Neural cell (in vitro differentiated cells): ENCODE data around the gene ENDOD1. TPM values are rescaled to one million over a fixed set of nuclear protein-coding genes. Genes with fewer than 3 reads are reported as not detected.
A peak's percentile ranks its signal among the peaks of the same experiment; 100 is the strongest.

Experiments
- H2AFZ ChIP-seq: fragments of 200-600, 300-800 bp; sonication (generic), shearing (Covaris generic); 2 replicates; pipeline ENCODE4 v1.6.0; 2014; ENCODE audit warnings: low read depth, mild to moderate bottlenecking, antibody characterized with exemption, low read length, moderate library complexity
- H3F3A ChIP-seq: fragments of 200-600 bp; shearing (Covaris generic); 2 replicates; pipeline ENCODE4 v1.6.1; 2016; ENCODE audit warnings: mild to moderate bottlenecking, moderate library complexity, mixed read lengths, antibody characterized with exemption, low read length; ENCODE audit not compliant: insufficient read depth, poor library complexity, severe bottlenecking
- H3K27ac ChIP-seq: fragments of 200-600, 300-800 bp; sonication (generic), shearing (Covaris generic); 2 replicates; pipeline ENCODE4 v1.5.1; 2014; ENCODE audit warnings: mild to moderate bottlenecking, low read length, moderate library complexity
- H3K27me3 ChIP-seq: fragments of 300-800, 200-600 bp; sonication (generic), shearing (Covaris generic); 2 replicates; pipeline ENCODE4 v1.6.0; 2014; ENCODE audit warnings: mild to moderate bottlenecking, low read depth, low read length, moderate library complexity; ENCODE audit not compliant: insufficient read depth
- H3K36me3 ChIP-seq: fragments of 300-800, 200-600 bp; sonication (generic), shearing (Covaris generic); 2 replicates; pipeline ENCODE4 v1.5.1; 2014; ENCODE audit warnings: mild to moderate bottlenecking, antibody characterized with exemption, low read length, moderate library complexity; ENCODE audit not compliant: insufficient read depth
- H3K4me2 ChIP-seq: fragments of 300-800, 200-600 bp; sonication (generic), shearing (Covaris generic); 2 replicates; pipeline ENCODE4 v1.6.0; 2014; ENCODE audit warnings: mild to moderate bottlenecking, low read length
- H3K4me3 ChIP-seq: fragments of 300-800, 200-600 bp; sonication (generic), shearing (Covaris generic); 2 replicates; pipeline ENCODE4 v1.5.1; 2014; ENCODE audit warnings: mild to moderate bottlenecking, low read length, moderate library complexity
- H3K79me2 ChIP-seq: fragments of 200-600 bp; shearing (Covaris generic); replicated peaks from 2 replicates; pipeline ENCODE4 v1.6.0; 2014; ENCODE audit warnings: mild to moderate bottlenecking, low read length, moderate library complexity; ENCODE audit not compliant: insufficient read depth
- H3K9ac ChIP-seq: fragments of 300-800, 200-600 bp; sonication (generic), shearing (Covaris generic); 2 replicates; pipeline ENCODE4 v1.6.1; 2016; ENCODE audit warnings: mild to moderate bottlenecking, low read length, mixed read lengths
- H3K9me2 ChIP-seq: fragments of 200-600 bp; shearing (Covaris generic); 2 replicates; pipeline ENCODE4 v1.6.1; 2016; ENCODE audit warnings: mild to moderate bottlenecking, low read length, mixed read lengths; ENCODE audit not compliant: insufficient read depth
- H3K9me3 ChIP-seq: fragments of 200-600, 300-800 bp; sonication (generic), shearing (Covaris generic); 2 replicates; pipeline ENCODE4 v1.6.1; 2016; ENCODE audit warnings: mild to moderate bottlenecking, mixed run types, low read length, moderate library complexity, mixed read lengths
- H4K20me1 ChIP-seq: fragments of 200-600 bp; shearing (Covaris generic); 2 replicates; pipeline ENCODE4 v1.6.1; 2016; ENCODE audit warnings: mild to moderate bottlenecking, mixed run types; ENCODE audit not compliant: insufficient read depth
- CTCF ChIP-seq: fragments of 450-650 bp; IDR thresholded peaks from 2 replicates; pipeline ENCODE4 v1.5.1; 2014; ENCODE audit warnings: antibody characterized with exemption, mild to moderate bottlenecking, moderate library complexity; ENCODE audit not compliant: poor library complexity, severe bottlenecking
- EP300 ChIP-seq: fragments of 450-650 bp; conservative IDR thresholded peaks from 2 replicates; pipeline ENCODE4 v1.6.1; 2014; ENCODE audit warnings: antibody characterized with exemption, mild to moderate bottlenecking, moderate library complexity; ENCODE audit not compliant: poor library complexity, severe bottlenecking
- EZH2 ChIP-seq: fragments of 200-600, 300-800 bp; shearing (Covaris generic), sonication (generic); IDR thresholded peaks from 2 replicates; pipeline ENCODE4 v1.6.1; 2014; ENCODE audit warnings: antibody characterized with exemption, low read length, borderline replicate concordance, mild to moderate bottlenecking; ENCODE audit not compliant: insufficient read depth, poor library complexity, severe bottlenecking
- MXI1 ChIP-seq: fragments of 450-650 bp; conservative IDR thresholded peaks from 2 replicates; pipeline ENCODE4 v1.6.1; 2014; ENCODE audit warnings: antibody characterized with exemption, mild to moderate bottlenecking; ENCODE audit not compliant: poor library complexity, severe bottlenecking
- POLR2AphosphoS5 ChIP-seq: IDR thresholded peaks from 2 replicates; pipeline ENCODE4 v1.6.1; 2012
- RAD21 ChIP-seq: fragments of 450-650 bp; conservative IDR thresholded peaks from 2 replicates; pipeline ENCODE4 v1.6.1; 2014; ENCODE audit warnings: antibody characterized with exemption, mild to moderate bottlenecking, moderate library complexity
- REST ChIP-seq: IDR thresholded peaks from 2 replicates; pipeline ENCODE4 v1.6.1; 2012; ENCODE audit warnings: borderline replicate concordance
- SMC3 ChIP-seq: fragments of 450-650 bp; conservative IDR thresholded peaks from 2 replicates; pipeline ENCODE4 v1.6.1; 2014; ENCODE audit warnings: antibody characterized with exemption, mild to moderate bottlenecking, moderate library complexity; ENCODE audit not compliant: poor library complexity
- TAF1 ChIP-seq: IDR thresholded peaks from 2 replicates; pipeline ENCODE4 v1.6.1; 2012; ENCODE audit warnings: low read depth
- polyA minus RNA-seq: library from RNA; depleted of rRNA, polyadenylated mRNA; stranded (reverse); fragments of >200 nt; gene quantifications from 2 replicates; pipeline ENCODE4 v1.2.3, GENCODE V29; 2014
- polyA plus RNA-seq: library from polyadenylated mRNA; depleted of rRNA; stranded (reverse); fragments of >200 nt; gene quantifications from 2 replicates; pipeline ENCODE4 v1.2.3, GENCODE V29; 2014

ENDOD1 gene
- polyA plus RNA-seq (3.1 and 4.9 TPM in 2 replicates), polyA minus RNA-seq (10.7 and 14.6 TPM in 2 replicates)

GRCh38 chr11:95089620-95090542 is at the start of gene ENDOD1:
Gene ENDOD1, plus strand, starts transcription at chr11:95089846. Its CDS starts 82 bp downstream, at chr11:95089928.
- Histone ChIP-seq H2AFZ (peak within 1 kb of the TSS; percentile 68), H3K9ac (peak within 1 kb of the TSS; percentile 69), H3K36me3 (no peaks in the 10 kb centered on the region), H4K20me1 (no peaks in the 10 kb centered on the region), H3F3A (peaks cover 9% of the 10 kb centered on the region), H3K4me3 (peak within 1 kb of the TSS; percentile 93), H3K79me2 (no peaks in the 10 kb centered on the region), H3K9me3 (no peaks in the 10 kb centered on the region), H3K27ac (peak within 1 kb of the TSS; percentile 56), H3K4me2 (peak within 1 kb of the TSS; percentile 77), H3K27me3 (no peaks in the 10 kb centered on the region), H3K9me2 (no peaks in the 10 kb centered on the region)
- TF ChIP-seq RAD21, result no peak
- TF ChIP-seq MXI1, result peak; percentile 90
- TF ChIP-seq SMC3, result peak; percentile 34

GRCh38 chr11:95042239-95042638 is 47.4 kb upstream of the ENDOD1 start:
- no peaks in the 10 kb centered on the region for H3K9me3 ChIP-seq
- H3K4me3 ChIP-seq, result no peak overlapping the region
- no peaks in the 10 kb centered on the region for H4K20me1 ChIP-seq
- no peaks in the 10 kb centered on the region for H3K9me2 ChIP-seq
- no peak overlapping the region for H2AFZ ChIP-seq
- no peaks in the 10 kb centered on the region for H3K27me3 ChIP-seq
- no peak overlapping the region for H3K27ac ChIP-seq
- H3K36me3 ChIP-seq, result no peaks in the 10 kb centered on the region
- no peak overlapping the region for H3K9ac ChIP-seq
- no peaks in the 10 kb centered on the region for H3F3A ChIP-seq
- H3K4me2 ChIP-seq, result no peak overlapping the region
- no peaks in the 10 kb centered on the region for H3K79me2 ChIP-seq
- TF ChIP-seq SMC3 (no peak), POLR2AphosphoS5 (no peak), MXI1 (no peak), CTCF (no peak), EZH2 (no peak), RAD21 (no peak), TAF1 (no peak), REST (no peak), EP300 (no peak)
